Fibroblast of upper back skin (primary cell): ENCODE results near the gene ADGRL1.
"Not testable (repeated sequence)": the region's sequence is repeated elsewhere in the genome, so short reads cannot be mapped to it uniquely, and the experiment has no call there.

Experiments
- DNase-seq: peaks from one replicate; pipeline ENCODE4 v3.0.0-alpha.2; 2013

ADGRL1 gene

DNA sequence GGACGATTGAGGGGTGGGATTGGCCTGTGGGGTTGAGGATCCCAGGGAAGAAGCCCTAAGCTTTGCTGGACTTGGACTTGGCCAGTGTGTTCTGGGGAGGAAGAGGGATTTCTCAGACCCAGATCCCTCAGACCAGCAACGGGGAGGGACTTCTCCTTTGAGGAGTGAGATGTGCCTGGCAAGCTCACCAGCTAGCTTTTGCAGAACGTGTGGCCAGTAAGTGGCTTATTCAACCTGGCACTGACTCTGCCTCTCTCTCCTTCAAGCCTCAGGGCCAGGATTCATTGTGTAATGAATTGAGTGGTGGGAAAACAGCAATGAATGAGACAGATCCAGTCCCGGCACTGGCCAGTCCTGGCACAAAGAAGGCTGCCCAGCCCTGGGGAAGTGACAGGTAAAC lies 11.9 kb upstream of the ADGRL1 start:
- not testable (repeated sequence) for DNase-seq

DNA sequence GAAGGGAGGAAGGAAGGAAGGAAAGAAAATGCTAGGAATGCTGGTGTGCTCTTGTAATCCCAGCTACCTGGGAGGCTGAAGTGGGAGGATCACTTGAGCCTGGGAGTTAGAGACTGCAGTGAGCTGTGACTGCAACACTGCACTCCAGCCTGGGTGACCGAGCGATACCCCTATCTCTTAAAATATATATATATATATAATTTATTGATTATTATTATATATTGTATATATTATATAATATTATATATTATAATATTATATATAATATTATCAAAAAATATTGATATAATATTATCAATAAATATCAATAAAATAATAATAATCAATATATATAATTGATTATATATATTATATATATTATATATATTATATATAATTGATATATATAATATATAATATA lies 8.6 kb upstream of the ADGRL1 start:
- DNase-seq = no peak

DNA sequence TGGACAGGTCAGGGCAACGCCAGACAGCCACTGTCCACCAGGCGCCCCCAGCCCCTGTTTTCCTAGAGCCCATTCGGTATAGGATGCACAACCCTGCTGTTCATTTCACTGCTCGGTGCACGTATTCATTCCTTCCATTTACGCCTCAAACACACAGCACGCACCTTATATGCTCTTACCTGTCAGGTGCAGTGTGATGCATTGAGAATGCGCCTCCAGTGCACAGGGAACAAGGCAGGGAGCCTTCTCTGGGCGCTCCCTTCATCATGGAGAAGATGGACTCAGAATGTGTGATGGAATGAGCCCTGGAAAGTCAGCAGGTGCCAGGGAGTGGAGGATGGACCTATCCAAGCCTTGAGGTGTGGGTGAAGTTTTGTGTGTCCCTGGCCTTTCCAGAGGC lies 4.2 kb upstream of the ADGRL1 start:
- not testable (repeated sequence) for DNase-seq

GRCh38 chr19:14209401-14209800 lies 3.4 kb upstream of the ADGRL1 start:
- not testable (repeated sequence) for DNase-seq

DNA sequence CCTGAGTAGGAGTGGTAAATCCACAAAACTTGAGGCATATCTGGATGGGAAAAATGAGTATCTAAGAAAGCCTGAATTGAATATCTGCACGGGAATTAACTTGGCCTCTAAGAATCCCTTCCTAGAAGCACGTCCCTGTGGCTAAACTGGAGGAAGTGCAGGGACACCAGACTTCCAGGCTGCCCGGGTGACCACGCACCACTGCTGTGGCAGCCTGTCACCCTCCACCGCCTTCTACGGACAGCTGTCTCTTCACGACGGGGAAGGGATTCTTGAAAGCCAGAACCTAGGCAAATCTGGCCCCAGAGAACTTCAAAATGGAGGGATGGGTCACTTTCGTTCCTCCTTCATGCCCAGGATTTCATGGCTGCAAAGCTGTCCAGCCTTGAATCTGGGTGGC lies 2.5 kb upstream of the ADGRL1 start:
- not testable (repeated sequence) for DNase-seq

- not testable (repeated sequence) for DNase-seq
Observed at GRCh38 chr19:14207796-14208195, 1.8 kb upstream of the ADGRL1 start.

- peak; percentile 96 for DNase-seq
Observed at GRCh38 chr19:14206737-14207726, 1.1 kb upstream of the ADGRL1 start.

- not testable (repeated sequence) for DNase-seq
Observed at GRCh38 chr19:14206308-14206707, 339 bp upstream of the ADGRL1 start.

GRCh38 chr19:14204676-14205451 lies 1.1 kb downstream of the ADGRL1 start:
- DNase-seq = not testable (repeated sequence)

DNA sequence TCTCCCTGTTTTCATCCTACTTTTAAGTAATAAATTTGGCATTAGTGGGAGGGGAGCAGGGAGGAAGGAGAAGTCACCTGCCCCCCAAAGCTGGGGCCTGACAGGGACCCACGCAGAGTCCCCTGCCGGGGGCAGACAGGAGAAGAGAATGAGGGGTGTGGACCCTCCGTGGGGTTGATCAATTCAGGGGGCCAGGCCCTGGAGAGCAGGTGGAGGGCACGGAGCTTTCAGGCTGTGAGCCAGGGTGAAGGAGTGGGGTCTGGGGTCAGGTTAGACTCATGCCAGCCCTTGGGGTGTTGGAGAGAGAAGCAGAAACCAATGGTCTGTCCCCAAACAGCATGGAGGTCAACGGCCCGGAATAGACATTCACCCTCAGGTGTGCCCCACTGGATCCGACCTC lies 1.8 kb downstream of the ADGRL1 start:
- DNase-seq = not testable (repeated sequence)

DNA sequence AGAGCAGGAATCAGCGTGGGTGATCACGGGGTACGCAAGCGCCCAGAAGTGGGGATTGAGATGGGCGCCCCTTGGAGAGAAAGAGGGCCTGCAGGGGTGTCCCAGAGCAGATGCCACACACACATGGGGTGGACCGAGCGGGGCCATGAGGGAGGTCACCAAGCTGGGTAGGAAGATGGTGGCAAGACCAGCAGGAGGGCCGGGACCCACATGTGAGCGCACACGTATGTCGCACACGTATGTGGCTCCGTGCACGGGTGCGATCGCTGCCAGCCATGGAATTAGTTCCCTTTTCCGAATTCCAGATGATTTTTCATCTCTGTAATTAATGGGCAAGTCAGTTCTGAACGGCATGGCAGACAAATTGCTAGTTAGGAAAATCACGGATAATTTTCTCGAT lies 2.2 kb downstream of the ADGRL1 start:
- DNase-seq = not testable (repeated sequence)

DNA sequence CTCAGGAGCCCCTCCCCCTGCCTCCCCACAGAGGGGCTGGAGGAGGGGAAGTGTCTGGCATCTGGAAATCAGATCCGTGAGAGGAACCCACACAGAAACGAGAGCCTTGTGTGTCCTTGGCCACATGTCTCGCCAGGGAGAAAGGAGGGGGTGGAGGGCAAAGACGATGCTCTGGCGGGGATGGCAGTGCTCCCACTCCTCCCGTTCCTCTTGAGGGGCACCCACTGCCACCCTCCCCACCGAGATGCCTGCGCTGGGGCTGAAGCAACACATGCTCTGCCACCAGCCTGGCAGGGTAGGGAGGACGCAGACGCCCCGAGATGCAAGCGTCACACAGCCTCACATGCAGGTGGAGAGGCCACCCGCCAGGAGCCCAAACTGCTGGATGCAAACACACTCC lies 2.8 kb downstream of the ADGRL1 start:
- DNase-seq = no peak

DNA sequence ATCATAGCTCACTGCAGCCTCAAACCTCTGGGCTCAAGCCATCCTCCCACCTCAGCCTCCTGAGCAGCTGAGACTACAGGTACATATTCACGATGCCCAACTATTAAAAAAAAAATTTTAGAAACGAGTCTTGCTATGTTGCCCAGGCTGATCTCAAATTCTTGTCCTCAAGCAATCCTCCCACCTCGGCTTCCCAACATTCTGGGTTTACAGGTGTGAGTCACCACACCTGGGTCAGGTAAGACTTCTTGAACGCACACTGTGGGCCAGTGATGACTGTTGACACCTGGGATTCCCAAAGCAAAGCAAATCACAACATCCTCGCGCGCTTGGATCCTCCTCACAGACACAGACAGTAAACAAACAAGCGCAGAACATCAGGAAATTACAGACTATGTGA lies 4.5 kb downstream of the ADGRL1 start:
- not testable (repeated sequence) for DNase-seq

DNA sequence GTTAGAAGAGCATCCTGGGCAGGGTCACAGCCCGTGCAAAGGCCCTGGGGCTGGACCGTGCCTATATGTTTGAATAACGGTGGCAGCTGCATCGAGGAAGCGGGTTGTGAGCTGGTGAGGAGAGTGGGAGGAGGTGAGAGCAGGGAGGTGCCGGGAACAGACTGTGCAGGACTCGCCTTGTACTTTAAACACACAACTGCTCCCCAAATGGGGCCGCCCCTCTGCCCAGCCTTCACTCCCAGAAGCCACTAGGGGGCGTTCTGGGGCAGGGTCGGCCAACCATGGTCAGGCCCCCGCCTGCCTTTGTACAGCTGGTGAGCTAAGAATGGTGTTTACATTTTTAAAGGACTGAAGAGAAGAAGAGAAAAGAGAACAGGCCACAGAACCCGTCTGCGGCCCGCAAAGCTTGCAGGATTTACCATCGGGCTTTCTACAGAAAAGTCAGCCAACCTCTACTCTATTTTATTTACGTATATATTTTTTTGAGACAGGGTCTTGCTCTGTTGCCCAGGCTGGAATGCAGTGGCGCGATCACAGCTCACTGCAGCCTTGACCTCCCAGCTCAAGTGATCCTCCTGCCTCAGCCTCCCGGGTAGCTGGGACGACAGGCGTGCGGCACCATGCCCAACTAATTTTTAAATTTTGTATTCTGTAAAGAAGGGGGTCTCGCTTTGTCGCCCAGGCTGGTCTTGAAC lies 5.7 kb downstream of the ADGRL1 start:
- peak; percentile 39 for DNase-seq

DNA sequence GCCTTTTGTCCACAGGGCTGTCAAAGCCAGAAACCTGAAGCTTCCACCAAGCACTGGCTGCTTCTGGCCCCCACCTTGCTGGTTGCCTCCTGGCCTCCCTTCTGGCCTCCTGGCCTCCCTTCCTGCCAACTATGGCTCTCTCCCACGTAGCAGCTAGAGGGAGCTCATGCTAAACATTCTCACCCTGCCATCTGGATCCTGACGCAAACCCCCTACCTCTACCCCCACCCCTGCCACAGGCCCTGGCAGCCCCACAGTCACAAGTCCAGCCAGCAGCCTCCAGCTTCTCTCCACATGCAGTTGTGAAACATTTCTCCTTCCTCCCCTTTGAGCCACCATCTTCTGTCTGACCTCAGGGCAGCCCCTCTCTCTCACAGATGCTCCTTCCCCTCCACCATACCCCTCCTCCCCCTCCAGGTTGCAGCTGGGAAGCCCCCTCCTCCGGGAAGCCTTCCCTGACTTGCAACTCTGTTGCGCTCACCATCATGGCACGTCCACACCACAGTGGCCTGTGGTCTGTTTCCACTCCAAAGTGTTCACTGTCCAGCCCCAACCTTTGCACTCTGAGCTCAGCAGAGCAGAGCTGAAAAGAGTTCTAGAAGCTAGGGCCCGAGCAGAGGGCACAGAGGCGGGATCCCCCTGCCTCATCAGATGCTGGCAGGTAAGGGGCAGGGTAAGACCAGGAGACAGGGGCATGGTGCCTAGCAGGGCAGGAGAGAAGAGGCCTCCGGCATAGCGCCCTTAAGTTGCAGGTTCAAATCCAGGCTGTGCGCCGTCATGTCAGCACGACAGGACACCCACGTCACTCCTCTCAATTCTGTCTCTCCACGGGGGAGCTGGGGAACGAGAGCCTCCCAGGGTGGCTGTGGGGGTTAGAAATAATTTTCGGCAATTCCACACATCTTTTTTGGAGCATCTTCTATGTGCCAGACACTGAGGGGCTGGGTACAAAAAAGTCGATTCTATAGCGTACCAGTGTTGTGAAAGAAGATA lies 7.3 kb downstream of the ADGRL1 start:
- no peak for DNase-seq

DNA sequence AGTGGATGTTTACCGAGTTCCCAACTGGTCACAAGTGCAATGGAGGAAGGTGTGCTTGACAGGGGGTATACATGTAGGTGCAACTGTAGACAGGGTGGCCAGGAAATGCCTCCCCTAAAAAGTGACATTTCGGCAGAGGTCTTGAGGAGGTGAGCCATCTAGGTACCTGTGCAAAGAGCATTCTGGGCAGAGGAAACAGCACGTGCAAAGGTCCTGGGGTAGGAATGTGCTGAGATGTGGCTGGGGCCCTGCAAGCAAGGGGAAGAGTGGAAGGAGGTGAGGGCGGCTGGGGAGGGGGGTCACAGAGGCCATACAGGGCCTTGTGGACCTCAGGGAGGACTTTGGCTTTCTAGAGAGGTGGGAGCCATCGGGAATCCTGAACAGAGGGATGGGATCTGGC lies 8.1 kb downstream of the ADGRL1 start:
- no peak for DNase-seq

- DNase-seq = not testable (repeated sequence)
Observed at GRCh38 chr19:14197288-14197687, 8.7 kb downstream of the ADGRL1 start.

DNA sequence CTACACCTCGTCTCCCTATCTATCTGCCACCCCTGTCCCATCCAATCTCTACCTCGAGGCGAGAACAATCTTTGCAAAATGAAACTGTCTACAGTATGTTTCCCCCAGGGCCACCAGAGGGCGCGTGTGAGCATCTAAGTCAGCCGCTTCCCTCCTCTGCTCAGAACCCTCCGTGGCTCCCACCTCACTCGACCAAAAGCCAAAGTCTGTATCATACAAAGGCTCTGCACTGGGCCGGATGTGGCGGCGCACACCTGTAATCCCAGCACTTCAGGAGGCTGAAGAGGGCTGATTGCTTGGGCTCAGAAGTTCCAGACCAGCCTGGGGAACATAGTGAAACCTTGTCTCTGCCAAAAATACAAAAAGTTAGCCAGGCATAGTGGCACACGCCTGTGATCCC lies 9.9 kb downstream of the ADGRL1 start:
- DNase-seq = peak; percentile 32

GRCh38 chr19:14195216-14195615 lies 10.8 kb downstream of the ADGRL1 start:
- not testable (repeated sequence) for DNase-seq

DNA sequence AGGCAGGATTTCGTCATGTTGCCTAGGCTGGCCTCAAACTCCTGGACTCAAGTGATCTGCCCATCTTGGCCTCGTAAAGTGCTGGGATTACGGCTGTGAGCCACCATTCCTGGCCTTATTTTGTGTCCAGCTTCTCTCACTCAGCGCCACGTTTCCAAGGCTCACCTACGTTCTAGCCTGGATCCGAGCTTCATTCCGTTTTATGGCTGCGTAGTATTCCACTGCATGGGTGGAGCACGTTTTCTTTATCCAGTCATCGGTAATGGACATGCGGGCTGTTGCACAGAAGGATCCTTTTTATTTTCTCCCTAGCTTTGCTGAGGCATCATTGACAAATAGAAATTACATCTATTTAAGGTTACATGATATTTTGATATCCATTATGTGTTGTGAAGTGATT lies 16.6 kb downstream of the ADGRL1 start:
- DNase-seq = no peak

DNA sequence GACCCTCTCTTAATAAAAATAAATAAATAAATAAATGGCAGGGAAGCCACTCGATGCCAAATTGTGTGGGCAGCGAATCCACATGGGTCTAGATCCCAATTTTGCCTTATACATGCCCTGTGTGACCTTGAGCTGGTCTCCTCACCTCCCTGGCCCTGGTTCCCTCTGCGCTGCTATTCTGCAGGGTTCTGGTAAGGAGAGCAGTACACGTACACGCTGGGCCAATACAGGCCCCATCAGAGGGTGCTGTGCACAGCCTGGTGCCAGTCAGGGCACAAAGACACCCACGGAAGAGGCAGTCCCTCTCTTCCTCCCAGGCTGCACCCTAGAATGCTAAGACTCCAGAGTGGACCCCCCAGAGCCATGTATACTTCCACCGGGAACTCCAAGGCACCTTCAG lies 17.9 kb downstream of the ADGRL1 start:
- not testable (repeated sequence) for DNase-seq

GRCh38 chr19:14187561-14187960 lies 18.4 kb downstream of the ADGRL1 start:
- no peak for DNase-seq
